Hindlimb muscle (tissue), 1 donor: ENCODE measurements around the gene BANF1. TPM values are rescaled to one million over a fixed set of nuclear protein-coding genes. Genes with fewer than 3 reads are reported as not detected.

Source experiments
- DNase-seq: peaks from one replicate; pipeline ENCODE4 v3.0.0-alpha.2; 2013
- polyA plus RNA-seq: library from polyadenylated mRNA; unstranded; fragments of 120-200 nt; gene quantifications from one replicate; pipeline ENCODE4 v1.2.1, GENCODE V29; 2013; ENCODE audit not compliant: insufficient read length

Gene BANF1
- polyA plus RNA-seq = 217 TPM

DNA sequence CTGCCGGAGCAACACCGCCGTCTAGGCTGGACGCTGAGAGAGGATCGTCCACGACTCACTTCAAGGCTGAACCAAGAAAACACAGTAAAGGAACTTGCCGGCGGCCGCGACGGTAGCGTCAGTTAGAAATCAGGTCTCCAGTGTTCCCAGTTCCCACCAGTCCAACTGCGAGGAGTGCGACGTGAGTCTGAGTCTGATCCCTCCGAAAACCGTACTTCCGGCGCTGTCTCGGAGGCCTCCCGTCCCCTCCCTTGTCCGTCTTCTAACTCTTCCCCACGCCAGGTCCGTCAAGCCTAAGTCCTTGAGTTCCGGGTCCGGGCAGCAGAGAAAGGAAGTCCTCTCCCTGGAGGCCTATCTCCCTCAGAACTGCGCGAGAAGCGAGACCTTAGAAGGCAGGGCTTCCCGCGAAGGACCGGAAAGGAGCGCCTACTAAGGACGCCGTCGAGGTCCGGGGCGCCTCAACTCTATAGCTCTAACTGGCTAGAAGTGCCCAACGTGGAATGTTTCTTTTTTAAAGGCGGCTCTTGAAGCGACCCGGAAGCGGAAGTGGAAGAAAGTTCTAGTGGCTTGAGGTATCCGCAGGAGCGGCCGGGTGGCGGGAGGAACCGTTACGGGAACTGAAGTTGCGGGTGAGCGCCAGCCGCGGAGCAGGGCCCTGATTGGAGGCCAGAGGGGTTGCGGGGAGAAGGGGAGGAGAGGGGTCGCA, at the start of gene BANF1, which contains the start of gene EIF1AD:
TSS of gene BANF1 (plus strand) at position 562 of the 706 bp plus-strand sequence. CDS start 748 bp downstream, outside the sequence.
TSS of gene EIF1AD (minus strand) at position 216 of the 706 bp plus-strand sequence. CDS start 1,768 bp downstream, outside the sequence.
- DNase-seq = peak; percentile 97

DNA sequence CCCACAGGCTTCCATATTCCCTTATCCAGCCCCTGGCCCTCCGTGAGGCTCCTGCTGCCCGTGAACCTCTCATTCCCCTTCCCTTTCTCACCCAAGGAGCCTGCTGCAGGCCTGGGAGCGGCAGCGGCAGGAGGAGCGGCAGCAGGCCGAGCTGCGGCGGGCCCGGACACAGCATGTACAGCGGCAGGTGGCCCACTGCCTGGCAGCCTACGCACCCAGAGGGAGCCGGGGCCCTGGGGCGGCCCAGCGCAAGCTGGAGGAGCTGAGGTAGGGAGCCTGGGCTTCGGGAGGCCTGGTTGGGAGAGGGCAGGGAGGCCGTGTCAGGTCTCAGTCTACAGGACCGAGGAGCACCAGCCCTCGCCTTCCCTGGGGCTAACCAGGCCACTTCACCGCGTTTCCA, 48.8 kb upstream of the BANF1 start:
- DNase-seq = no peak

DNA sequence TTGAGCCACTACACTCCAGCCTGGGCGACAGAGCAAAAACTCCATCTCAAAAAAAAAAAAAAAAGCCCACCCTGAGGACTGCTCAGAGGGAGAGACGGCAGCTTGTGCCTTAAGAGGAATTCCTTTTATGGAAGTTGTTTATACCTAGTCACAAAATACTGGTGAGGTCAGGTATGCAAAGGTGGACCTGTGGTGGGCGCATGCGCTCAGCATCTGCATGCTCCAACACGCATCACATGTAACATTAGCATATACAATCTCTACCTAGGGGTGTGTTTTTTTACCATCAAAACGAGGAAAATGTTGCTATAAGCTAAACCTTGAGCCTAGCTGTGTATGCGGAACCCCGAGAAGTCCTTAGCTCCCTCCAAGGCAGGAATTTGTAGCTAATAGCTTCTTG, 47.5 kb upstream of the BANF1 start:
- DNase-seq = no peak

- DNase-seq = no peak
Observed at GRCh38 chr11:65958291-65958690, 44.0 kb upstream of the BANF1 start.

DNA sequence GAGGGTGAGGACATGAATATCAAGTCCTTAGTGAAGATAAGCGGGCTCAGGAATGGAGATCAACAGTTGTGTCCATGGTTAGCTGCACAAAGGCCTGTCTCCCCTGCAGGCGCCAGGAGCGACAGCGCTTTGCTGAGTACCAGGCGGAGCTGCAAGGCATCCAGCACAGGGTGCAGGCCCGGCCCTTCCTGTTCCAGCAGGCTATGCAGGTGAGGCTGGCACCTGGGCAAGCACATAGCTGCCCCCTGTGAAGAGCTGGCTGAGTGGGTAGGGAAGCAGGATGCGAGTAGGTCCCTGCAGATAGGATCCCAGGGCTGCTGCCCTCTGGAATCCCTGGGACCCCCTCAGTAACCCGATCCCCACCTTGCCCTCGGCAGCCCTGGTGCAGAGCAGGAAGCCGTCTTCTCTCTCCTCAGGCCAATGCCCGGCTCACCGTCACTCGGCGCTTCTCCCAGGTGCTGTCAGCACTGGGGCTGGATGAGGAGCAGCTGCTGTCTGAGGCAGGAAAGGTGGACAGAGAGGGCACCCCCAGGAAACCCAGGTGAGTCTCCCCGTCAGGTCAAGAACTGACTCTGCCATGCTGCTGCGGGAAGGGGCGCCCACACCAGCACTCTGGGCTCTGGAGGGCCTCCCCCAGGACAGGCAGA, 43.4 kb upstream of the BANF1 start:
- DNase-seq = no peak

DNA sequence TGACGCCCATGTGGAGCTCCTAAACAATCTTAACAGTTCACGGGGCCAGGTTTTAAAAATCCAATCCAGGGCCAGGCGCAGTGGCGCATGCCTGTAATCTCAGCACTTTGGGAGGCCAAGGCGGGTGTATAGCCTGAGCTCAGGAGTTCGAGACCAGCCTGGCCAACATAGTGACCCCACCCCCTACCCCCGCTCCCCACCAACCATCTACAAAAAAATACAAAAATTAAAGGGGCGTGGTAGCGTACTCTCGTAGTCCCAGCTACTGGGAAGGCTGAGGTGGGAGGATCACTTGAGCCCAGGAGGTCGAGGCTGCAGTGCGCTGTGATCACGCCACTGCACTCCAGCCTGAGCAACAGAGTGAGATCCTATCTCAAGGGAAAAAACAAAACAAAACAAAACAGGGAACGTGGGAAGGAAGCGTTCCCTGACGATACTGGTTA, 41.5 kb upstream of the BANF1 start:
- DNase-seq = no peak

- DNase-seq = peak; percentile 98
Observed at GRCh38 chr11:65961267-65962140, 40.8 kb upstream of the BANF1 start, which contains the start of gene SART1. Gene SART1 (plus strand): TSS chr11:65961734. CDS start chr11:65961781, 47 bp downstream.

- DNase-seq = no peak
Observed at GRCh38 chr11:65962141-65962564, 40.1 kb upstream of the BANF1 start.

- no peak for DNase-seq
Observed at GRCh38 chr11:65964906-65965305, 37.4 kb upstream of the BANF1 start.

- DNase-seq = no peak
Observed at GRCh38 chr11:65965986-65966762, 36.1 kb upstream of the BANF1 start.

DNA sequence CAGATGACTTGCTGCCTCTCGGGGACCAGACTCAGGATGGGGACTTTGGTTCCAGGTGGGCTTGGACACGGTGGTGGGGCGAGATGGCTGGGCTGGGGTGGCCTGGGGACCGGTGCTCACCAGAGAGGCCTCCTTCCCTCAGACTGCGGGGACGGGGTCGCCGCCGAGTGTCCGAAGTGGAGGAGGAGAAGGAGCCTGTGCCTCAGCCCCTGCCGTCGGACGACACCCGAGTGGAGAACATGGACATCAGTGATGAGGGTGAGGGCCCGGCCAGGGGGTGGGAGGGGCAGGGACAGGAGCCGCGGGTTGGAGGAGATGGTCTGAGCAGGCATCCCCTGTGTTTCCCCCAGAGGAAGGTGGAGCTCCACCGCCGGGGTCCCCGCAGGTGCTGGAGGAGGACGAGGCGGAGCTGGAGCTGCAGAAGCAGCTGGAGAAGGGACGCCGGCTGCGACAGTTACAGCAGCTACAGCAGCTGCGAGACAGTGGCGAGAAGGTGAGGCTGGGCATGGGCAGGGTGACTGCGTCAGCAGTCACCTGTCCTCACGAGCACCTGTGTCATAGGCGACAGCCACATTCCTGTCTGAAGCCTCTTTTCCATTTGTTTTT, 34.9 kb upstream of the BANF1 start:
- no peak for DNase-seq

DNA sequence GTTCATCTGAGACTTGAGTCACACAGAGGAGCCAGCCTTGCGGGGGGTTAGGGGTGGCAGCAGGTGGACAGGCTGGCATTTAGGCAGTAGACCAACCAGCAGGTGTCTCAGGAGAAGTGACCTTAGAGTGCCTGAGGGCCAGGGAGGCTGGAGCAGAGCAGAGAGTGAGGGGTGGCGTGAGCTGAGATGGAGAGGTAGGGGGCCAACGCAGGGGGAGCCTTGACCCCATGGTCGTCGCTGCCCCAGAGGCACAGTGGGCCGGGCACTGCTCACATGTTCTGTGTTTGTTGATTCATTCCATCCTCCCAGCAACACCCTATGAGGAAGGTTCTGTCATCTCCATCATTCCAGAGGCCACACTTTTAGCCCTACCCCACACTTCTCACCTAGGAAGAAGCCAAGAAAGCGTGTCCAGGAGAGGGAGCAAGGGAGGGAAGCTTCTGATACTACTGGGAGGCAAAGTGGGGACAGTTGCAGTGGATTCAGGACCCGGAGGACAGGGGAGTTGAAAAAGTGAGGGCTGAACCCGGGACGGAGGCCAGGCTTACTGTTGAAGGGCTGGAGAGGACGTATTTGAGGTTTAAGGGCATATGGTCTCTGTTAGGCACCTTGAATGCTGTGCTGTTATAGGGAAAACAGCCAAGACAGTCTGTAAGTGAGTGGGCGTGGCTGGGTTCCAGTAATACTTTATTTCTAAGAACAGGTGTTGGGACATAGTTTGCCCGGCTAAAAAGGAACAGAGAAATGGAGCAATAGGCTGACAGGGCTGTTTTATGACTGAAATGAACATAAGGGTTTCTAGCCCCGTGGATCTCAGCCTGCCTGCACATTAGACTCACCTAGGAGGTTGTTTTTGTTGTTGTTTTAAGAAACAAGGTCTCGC, 33.5 kb upstream of the BANF1 start:
- no peak for DNase-seq

GRCh38 chr11:65972116-65972515, 30.2 kb upstream of the BANF1 start:
- no peak for DNase-seq

DNA sequence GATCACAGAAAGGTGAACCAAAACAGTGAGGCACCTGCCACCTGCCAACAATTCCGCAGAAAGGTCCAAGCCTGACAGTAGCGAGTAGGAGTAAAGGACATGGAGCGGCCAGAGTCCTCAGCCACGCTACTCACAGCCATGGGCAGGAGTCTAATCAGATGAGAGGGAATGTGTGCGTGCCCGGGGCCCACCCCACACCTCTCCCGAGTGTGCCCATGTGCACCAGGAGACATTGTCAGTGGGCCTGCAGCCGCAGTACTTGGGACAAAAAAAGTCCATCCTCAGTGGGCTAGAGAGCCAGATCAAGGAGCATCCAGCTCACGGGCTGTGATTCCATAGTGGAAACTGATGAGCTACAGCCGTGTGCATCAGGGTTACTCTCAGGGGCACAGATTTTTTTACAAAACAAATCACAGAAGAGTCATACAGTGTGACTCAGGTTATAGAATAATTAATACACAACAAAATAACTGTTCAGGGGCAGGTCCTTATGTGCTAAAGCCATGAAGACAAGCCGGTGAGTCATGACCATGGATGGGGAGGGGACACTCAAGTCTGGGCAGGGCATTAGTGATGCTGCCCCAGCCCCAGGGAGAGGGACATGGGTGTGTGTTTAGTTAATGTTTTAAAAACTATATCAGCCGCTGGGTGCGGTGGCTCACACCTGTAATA, 28.7 kb upstream of the BANF1 start:
- no peak for DNase-seq

DNA sequence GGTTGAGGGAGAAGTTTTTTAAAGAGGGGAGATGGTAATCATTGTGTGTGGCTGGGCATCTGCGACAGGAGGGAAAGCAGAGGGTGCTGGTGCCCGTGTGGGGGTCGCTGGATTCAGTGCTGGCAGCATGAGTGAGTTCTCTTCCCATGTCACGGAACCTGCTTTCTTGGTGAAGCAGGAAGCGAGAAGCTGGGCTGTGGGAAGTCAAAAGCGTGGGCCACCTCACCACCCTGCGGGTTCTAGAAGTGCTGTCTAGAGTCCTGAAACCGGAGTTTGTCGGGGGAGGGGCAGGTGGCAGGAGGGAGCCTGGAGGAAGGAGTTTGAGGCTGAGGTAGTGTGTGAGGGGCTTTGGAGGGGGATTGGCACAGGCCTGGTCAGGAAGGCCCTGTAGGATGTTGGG, 26.5 kb upstream of the BANF1 start:
- DNase-seq = no peak

DNA sequence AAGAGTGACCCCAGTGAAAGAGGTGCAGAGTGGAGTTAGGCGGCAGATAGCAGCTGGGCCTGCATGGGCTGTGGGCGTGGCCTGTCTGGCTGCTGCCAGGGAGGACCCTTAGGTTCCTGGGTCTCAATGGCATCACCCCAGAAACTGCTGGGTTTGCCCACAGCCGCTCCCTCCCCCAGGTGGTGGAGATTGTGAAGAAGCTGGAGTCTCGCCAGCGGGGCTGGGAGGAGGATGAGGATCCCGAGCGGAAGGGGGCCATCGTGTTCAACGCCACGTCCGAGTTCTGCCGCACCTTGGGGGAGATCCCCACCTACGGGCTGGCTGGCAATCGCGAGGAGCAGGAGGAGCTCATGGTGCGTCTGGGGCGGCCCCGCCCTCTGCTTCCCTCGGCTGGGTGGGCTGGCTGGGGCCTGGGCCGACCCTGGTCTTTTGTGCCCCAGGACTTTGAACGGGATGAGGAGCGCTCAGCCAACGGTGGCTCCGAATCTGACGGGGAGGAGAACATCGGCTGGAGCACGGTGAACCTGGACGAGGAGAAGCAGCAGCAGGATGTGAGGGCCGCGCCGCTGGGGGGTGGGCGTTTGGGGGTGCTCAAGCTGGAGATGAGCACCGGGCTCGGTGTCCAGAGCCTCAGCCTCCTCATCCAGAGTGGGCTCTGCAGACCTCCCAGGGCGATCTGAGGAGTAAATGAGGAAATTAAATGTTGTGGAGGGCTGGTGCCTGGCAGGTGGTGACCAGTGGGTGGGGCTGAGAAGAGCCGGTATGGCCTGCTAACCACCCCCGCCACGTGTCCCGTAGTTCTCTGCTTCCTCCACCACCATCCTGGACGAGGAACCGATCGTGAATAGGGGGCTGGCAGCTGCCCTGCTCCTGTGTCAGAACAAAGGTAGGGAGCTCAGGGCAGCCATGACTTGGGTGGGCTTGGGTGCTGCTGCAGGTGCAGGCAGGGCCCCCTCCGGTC, 25.8 kb upstream of the BANF1 start:
- no peak for DNase-seq

DNA sequence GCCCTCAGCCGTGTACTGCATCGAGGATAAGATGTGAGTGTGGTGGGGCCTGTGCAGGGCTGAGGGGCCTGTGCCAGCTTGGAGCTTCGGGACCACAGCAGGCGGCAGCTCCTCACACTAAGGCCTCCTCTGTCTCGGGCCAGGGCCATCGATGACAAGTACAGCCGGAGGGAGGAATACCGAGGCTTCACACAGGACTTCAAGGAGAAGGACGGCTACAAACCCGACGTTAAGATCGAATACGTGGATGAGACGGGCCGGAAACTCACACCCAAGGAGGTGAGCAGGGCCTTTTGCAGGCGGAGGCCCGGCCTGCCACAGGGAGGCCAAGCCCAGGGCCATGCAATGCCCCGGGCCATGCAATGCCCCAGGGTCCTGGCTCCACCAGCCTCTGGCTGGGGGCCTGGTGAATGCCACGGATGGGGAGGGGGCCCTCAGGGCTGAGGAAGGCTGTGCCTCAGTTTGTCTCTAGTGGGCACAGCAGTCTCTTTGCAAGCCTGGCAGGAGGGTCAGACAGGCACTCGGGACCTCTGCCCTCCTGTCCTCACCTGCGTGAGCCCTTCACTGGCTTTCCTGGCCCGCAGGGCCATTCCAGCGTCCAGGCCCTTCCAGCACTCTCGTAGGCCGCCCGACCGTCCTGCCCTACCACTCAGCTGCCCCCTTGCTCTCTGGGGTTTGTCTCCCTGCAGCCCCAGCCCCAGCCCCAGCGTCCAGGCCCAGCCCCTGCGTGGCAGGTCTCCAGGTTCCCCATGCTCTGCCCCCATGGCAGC, 24.5 kb upstream of the BANF1 start:
- DNase-seq = no peak
